Measurements from ENCODE around the gene KCNK5. TPM values are rescaled to one million over a fixed set of nuclear protein-coding genes. Genes with fewer than 3 reads are reported as not detected.
A peak's percentile ranks its signal among the peaks of the same experiment; 100 is the strongest.

Gene KCNK5, protein sequence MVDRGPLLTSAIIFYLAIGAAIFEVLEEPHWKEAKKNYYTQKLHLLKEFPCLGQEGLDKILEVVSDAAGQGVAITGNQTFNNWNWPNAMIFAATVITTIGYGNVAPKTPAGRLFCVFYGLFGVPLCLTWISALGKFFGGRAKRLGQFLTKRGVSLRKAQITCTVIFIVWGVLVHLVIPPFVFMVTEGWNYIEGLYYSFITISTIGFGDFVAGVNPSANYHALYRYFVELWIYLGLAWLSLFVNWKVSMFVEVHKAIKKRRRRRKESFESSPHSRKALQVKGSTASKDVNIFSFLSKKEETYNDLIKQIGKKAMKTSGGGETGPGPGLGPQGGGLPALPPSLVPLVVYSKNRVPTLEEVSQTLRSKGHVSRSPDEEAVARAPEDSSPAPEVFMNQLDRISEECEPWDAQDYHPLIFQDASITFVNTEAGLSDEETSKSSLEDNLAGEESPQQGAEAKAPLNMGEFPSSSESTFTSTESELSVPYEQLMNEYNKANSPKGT
- 0.26 TPM in 2 replicates for total RNA-seq

GRCh38 chr6:39228992-39229767 lies at the start of gene KCNK5:
KCNK5 (minus strand) TSS chr6:39229475; CDS start chr6:39229111, 364 bp downstream.
- DNase-seq (ENCODE audit: low read depth), result peak; percentile 46
- TF ChIP-seq, protein P1, sequence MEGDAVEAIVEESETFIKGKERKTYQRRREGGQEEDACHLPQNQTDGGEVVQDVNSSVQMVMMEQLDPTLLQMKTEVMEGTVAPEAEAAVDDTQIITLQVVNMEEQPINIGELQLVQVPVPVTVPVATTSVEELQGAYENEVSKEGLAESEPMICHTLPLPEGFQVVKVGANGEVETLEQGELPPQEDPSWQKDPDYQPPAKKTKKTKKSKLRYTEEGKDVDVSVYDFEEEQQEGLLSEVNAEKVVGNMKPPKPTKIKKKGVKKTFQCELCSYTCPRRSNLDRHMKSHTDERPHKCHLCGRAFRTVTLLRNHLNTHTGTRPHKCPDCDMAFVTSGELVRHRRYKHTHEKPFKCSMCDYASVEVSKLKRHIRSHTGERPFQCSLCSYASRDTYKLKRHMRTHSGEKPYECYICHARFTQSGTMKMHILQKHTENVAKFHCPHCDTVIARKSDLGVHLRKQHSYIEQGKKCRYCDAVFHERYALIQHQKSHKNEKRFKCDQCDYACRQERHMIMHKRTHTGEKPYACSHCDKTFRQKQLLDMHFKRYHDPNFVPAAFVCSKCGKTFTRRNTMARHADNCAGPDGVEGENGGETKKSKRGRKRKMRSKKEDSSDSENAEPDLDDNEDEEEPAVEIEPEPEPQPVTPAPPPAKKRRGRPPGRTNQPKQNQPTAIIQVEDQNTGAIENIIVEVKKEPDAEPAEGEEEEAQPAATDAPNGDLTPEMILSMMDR (IDR thresholded peaks at IDR 0.05; ENCODE audit: insufficient read depth, low read length, severe bottlenecking), result peak; percentile 76
- FAIRE-seq, result no peak
- Histone ChIP-seq H3K36me3 (ENCODE audit: control insufficient read depth, insufficient read depth, low read length) (no peaks in the 10 kb centered on the region), H3K27me3 (ENCODE audit: control insufficient read depth, insufficient read depth, low read length) (peaks cover 15% of the 10 kb centered on the region), H3K4me3 (ENCODE audit: low read depth, low read length) (peak within 1 kb of the TSS; percentile 51)

- H3K27me3 ChIP-seq (ENCODE audit: control insufficient read depth, insufficient read depth, low read length), result no peaks in the 10 kb centered on the region
- H3K36me3 ChIP-seq (ENCODE audit: control insufficient read depth, insufficient read depth, low read length), result no peaks in the 10 kb centered on the region
- no peak overlapping the region for H3K4me3 ChIP-seq (ENCODE audit: low read depth, low read length)
- TF ChIP-seq, protein P1 (IDR thresholded peaks at IDR 0.05; ENCODE audit: insufficient read depth, low read length, severe bottlenecking), result no peak
- FAIRE-seq, result no peak
- DNase-seq (ENCODE audit: low read depth), result no peak
Observed at GRCh38 chr6:39276379-39276995, 47.2 kb upstream of the KCNK5 start.

GRCh38 chr6:39274903-39275302 lies 45.6 kb upstream of the KCNK5 start:
- H3K4me3 ChIP-seq (ENCODE audit: low read depth, low read length), result no peak overlapping the region
- TF ChIP-seq, protein P1 (IDR thresholded peaks at IDR 0.05; ENCODE audit: insufficient read depth, low read length, severe bottlenecking), result no peak
- no peaks in the 10 kb centered on the region for H3K27me3 ChIP-seq (ENCODE audit: control insufficient read depth, insufficient read depth, low read length)
- DNase-seq (ENCODE audit: low read depth), result no peak
- FAIRE-seq, result no peak
- H3K36me3 ChIP-seq (ENCODE audit: control insufficient read depth, insufficient read depth, low read length), result no peaks in the 10 kb centered on the region

GRCh38 chr6:39274471-39274870 lies 45.2 kb upstream of the KCNK5 start:
- Histone ChIP-seq H3K4me3 (ENCODE audit: low read depth, low read length) (no peak overlapping the region), H3K27me3 (ENCODE audit: control insufficient read depth, insufficient read depth, low read length) (no peaks in the 10 kb centered on the region), H3K36me3 (ENCODE audit: control insufficient read depth, insufficient read depth, low read length) (no peaks in the 10 kb centered on the region)
- FAIRE-seq (peak; percentile 55), DNase-seq (ENCODE audit: low read depth) (no peak)
- TF ChIP-seq, protein P1 (IDR thresholded peaks at IDR 0.05; ENCODE audit: insufficient read depth, low read length, severe bottlenecking), result no peak

- FAIRE-seq, result no peak
Observed at GRCh38 chr6:39273406-39273821, 44.1 kb upstream of the KCNK5 start.

More at GRCh38 chr6:39273406-39273821, 44.1 kb upstream of the KCNK5 start:
- Histone ChIP-seq H3K27me3 (ENCODE audit: control insufficient read depth, insufficient read depth, low read length) (no peaks in the 10 kb centered on the region), H3K36me3 (ENCODE audit: control insufficient read depth, insufficient read depth, low read length) (no peaks in the 10 kb centered on the region), H3K4me3 (ENCODE audit: low read depth, low read length) (no peak overlapping the region)
- TF ChIP-seq, protein P1 (IDR thresholded peaks at IDR 0.05; ENCODE audit: insufficient read depth, low read length, severe bottlenecking), result no peak
- no peak for DNase-seq (ENCODE audit: low read depth)
